SK-N-SH (cell line): ENCODE data around the gene GDNF.

ENCODE experiments used
- CTCF ChIP-seq: fragments of 200-600 bp; sonication (generic); IDR thresholded peaks from 2 replicates; pipeline ENCODE4 v1.6.1; 2017; ENCODE audit warnings: antibody characterized with exemption, mild to moderate bottlenecking, moderate library complexity
- GABPA ChIP-seq: IDR thresholded peaks from 2 replicates; pipeline ENCODE4 v1.4.0; 2012; ENCODE audit warnings: low read depth, mild to moderate bottlenecking
- YY1 ChIP-seq: IDR thresholded peaks from 2 replicates; pipeline ENCODE4 v1.4.0; 2012; ENCODE audit warnings: low read depth, mild to moderate bottlenecking

GRCh38 chr5:37886242-37886905 is 46.5 kb upstream of the GDNF start:
- TF ChIP-seq CTCF (no peak), YY1 (no peak), GABPA (no peak)
